Fibroblast of mammary gland (primary cell): ENCODE results near the gene TMEM214.

Experiments used
- DNase-seq: peaks from one replicate; pipeline ENCODE4 v3.0.0-alpha.2; 2010; ENCODE audit warnings: low read depth
- H3K4me3 ChIP-seq: 2 replicates; pipeline ENCODE4 v1.5.1; 2011; ENCODE audit warnings: low read depth, mild to moderate bottlenecking, low read length, moderate library complexity; ENCODE audit not compliant: control insufficient read depth
- CTCF ChIP-seq: conservative IDR thresholded peaks from 2 replicates; pipeline ENCODE4 v1.5.1; 2011; ENCODE audit warnings: low read depth, low read length, inconsistent platforms; ENCODE audit not compliant: control insufficient read depth, insufficient read depth

The TMEM214 gene

DNA sequence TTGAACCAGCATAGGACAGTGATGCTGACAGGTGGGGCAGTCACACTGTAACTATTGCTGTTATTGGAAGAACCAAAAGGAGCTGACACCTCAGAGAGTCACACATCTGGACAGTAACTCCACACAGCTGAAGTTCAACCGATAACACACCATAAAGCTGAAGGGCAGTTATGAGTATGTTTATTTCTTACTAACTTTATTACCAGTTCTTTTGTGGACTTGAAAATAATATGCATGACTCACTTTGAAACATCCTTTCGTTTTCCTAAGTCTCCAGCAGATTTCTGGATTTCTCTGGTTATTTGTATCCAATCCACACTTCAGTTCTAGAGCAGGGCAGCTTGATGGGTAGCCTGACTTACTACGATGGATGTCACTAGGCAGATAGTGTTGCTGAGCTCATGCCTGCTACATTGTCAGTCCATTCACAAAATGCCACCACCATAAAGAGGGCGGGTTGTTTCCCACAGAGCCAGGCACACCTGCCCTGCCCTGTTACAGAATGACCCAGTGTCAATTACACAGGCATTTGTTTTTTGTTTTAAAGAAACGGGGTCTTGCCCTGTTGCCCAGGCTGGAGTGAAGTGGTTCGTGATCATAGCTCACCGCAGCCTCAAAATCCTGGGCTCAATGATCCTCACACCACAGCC lies 10.3 kb downstream of the TMEM214 start:
- H3K4me3 ChIP-seq, result no peak overlapping the region
- TF ChIP-seq CTCF, result no peak
- DNase-seq, result peak; percentile 44

GRCh38 chr2:27049422-27050280 lies 16.9 kb downstream of the TMEM214 start:
- no peak for TF ChIP-seq CTCF
- H3K4me3 ChIP-seq, result peak overlapping the region; percentile 75

GRCh38 chr2:27050281-27050995 lies 17.7 kb downstream of the TMEM214 start:
- DNase-seq, result peak; percentile 97
- peak overlapping the region; percentile 84 for H3K4me3 ChIP-seq
- TF ChIP-seq CTCF, result peak; percentile 24

More at GRCh38 chr2:27049422-27050280, 16.9 kb downstream of the TMEM214 start:
- DNase-seq, result no peak

DNA sequence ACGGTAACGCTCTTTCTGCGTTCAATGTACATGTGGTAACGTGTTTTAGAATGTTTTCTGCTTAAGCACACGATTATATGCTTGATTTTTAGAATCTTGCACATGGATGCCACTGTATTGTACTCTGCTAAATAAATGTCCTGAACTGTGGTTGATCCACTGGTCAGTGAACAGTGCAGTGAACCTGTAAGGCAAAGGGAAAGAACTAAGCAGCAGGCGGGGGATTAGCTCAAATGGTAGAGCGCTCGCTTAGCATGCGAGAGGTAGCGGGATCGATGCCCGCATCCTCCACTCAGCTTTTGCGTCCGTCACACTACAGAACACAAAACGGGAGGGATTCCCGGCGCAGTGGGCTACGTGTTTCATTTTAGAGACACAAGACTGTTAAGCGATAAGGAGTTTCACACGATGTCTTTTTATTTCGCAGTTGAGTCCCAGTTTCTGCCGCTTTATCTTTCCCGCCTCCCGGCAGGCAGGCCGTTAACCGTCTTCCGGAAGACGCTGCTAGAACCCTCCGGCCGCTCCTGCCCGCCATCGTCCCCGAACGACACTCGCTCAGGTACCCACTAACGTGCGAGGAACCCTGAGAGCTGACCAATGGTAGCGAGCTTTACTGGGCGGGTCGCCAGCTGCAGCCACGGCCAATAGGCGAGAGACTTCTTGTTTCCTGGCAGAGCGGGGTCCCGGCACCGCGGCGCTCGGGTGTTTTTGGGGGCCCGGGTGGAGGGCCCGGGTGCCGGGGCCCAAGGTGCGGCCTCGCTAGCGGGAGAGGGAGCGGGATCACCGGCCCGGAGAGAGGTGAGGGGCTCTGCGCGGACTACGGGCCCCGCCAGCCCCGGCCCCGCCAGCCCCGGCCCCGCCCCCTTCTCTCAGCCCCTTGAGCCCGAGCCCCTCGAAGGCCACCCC lies 18.5 kb downstream of the TMEM214 start, which contains the start of gene AGBL5:
Gene AGBL5 (plus strand): TSS at position 673 of the 906 bp plus-strand sequence. CDS start 1,291 bp downstream, outside the sequence.
- TF ChIP-seq CTCF, result no peak
- peak; percentile 90 for DNase-seq
- peak within 1 kb of the TSS; percentile 84 for H3K4me3 ChIP-seq

- H3K4me3 ChIP-seq, result peak overlapping the region; percentile 84
- DNase-seq, result no peak
- TF ChIP-seq CTCF, result no peak
Observed at GRCh38 chr2:27051902-27052645, 19.3 kb downstream of the TMEM214 start.
